GM21447 (cell line): ENCODE measurements around the gene CNTNAP2.
A peak's percentile ranks its signal among the peaks of the same experiment; 100 is the strongest.

Experiments used
- ATAC-seq: cut with Tn5 transposase; IDR thresholded peaks from one replicate; pipeline ENCODE4 v1.9.1; 2021; ENCODE audit not compliant: unreplicated experiment

Gene CNTNAP2

GRCh38 chr7:148212731-148213130, 2096.1 kb downstream of the CNTNAP2 start:
- no peak for ATAC-seq

DNA sequence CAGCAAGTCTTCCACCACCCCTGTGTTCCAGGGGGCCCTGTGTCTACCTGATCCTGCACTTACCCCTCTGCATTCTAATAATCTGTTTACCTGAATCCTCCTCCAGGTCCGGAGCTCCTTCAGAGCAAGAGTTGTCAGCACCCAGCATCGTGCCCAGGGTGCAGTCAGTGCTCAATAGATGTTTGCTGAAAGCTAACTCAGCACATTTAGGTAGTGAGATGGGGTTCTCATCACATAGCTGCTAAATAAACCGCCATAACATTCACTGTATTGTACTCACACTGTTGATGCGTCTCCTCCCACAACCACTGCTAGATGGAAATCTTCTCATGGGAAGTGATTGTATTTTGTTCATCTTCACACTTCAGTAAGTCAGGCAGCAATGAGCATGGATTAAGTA, 2097.5 kb downstream of the CNTNAP2 start:
- no peak for ATAC-seq

DNA sequence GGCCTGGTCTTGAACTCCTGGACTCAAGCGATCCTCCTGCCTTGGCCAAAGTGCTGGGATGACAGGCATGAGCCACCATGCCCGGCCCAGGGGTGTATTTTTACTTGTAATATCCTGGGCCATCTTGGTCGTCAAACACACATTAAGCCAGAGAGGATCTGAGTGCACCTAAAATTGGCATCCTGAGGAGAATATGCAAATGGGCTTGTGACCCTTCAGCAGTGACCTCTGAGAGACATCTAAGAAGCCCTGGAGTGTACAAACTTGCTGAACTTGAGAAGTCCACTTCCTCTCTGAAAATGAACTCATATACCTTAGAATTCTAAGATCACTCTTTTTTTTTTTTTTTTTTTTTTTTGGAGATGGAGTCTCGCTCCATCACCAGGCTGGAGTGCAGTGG, 2102.0 kb downstream of the CNTNAP2 start:
- no peak for ATAC-seq

DNA sequence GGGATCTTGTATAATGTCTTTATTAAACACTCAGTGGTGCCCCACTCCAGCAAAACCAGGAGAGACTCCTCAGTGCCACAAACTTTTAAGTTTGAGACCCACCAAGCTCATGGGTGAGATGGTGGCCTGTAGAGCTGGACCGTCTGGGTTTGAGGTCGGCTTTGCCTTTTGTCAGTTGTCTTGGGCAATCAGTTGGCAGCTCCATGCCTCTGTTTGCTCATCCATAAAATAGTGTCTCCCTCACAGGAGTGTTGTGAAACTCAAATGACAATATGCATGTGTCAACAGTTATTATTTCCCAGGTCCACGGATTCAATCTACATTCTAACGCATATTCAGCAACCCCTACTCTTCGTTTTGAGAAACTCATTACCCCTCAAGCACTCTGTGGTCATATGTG, 2106.1 kb downstream of the CNTNAP2 start:
- ATAC-seq, result no peak

GRCh38 chr7:148223160-148223559, 2106.6 kb downstream of the CNTNAP2 start:
- ATAC-seq, result no peak

GRCh38 chr7:148223738-148224137, 2107.1 kb downstream of the CNTNAP2 start:
- ATAC-seq, result no peak

DNA sequence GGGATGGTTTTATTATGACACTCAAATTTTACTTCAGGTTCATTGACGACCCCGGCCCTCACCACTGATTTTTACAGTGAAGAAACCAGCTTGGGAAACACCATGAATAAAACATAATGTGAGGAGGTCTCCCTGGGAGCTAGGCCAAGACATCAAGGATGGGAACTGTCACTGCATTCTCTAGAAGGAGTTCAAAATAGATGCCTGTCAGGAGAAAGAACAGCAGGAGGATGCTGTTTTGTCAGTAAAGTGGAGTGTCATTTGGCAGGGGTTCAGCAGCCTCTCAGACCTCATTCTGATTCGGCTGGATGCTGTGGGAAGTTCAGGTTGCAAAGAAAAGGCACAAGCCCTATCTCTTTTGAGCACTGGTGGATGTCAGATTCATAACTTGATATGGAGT, 2113.7 kb downstream of the CNTNAP2 start:
- no peak for ATAC-seq

- ATAC-seq, result no peak
Observed at GRCh38 chr7:148230883-148231282, 2114.3 kb downstream of the CNTNAP2 start.

GRCh38 chr7:148232784-148233183, 2116.2 kb downstream of the CNTNAP2 start:
- no peak for ATAC-seq

GRCh38 chr7:148234715-148235114, 2118.1 kb downstream of the CNTNAP2 start:
- ATAC-seq, result no peak

DNA sequence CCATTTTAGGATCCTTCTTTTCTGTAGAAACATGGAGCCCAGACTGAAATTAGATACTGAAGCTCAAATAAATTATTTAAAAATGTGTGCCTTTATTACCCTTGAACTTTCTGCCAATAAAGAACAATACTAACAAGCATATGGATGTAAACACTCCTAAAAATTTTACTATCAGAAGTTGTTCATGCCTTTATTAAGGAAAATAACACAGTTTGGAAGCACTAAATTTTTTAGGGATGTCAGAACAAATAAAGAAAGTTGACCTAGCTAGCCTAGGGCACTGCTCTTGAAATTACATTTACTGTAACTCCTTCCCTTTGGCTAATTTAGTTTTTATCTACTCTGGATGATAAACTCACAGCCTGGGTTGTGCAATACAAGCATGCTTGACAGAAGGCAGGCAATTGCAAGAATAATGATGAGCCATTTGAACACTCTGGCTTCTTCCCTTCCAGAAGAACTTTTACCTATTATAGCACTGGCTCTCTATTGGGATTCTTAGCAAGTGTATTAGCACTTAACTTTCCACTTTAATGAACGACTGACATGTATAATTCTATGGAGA, 2122.2 kb downstream of the CNTNAP2 start:
- ATAC-seq, result no peak

DNA sequence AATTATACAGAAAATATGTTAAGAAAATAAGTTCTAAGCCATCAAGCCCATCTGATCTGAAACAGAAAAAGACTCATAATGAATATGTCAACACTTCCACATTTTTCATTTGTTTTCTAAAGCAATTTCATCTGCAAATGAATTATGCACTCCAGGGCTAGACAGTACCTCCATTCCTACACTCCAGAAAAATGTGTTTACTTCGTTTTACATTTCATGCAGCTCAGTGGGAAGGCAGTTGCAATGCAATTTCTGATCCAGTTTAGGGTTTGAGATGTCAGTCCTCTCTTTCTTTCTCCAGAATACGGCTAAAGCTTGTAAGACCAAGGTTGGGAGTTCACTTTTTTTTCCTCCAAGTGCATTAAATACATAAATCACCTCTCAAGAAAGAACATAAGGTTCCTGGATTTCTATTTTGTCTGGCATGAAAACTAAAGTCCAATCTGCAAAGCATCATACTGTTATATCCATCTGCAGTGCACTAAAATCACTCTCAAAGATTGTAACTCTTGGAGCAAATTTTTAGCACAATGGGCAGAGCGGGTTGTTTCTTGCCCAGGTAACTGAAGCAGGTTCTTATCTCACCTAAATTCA, 2125.2 kb downstream of the CNTNAP2 start:
- ATAC-seq, result no peak

DNA sequence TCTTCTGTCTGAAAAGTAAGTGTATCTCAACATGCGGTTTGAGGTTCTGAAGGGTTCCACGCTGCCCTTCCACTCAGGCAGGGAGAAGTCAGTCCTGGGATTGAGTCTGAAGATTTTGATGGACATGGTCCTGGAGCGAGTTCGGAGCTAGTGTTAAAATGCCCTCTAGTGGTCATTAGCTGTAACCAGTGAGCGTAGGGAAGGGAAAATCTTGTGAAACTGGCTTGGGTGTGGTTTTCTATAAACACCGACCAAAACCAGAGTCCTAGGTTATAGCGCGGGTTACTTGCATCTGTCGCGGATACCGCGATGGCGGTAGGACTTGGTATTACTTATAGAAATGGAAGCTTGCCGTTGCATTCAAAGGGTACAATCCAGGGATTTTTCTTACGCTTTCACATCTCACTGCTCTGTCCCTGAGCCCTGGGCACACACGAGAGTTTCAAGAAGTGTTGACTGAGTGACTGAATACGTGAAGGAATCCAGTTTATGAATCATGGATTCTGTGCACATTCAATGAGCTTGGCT, 2125.8 kb downstream of the CNTNAP2 start:
- ATAC-seq, result peak; percentile 77

DNA sequence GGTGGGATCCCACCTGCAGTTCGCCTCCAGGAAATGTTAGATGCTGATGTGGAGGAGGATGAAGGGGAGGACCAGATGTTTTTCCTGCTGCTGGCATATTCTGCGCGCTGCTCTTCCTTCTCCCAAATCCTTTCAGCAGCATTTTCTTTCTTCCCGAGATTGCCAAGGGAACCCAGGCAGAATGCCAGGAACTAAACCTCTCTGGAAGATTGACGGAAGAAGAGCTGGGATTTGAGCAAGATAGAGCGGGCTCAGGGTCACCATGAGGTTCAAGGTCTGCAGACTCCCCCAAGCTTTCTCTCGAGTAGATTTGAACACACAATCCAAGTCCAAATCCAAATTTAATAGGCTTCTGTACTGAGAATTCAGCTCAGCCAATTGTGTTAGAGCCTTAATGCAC, 2128.8 kb downstream of the CNTNAP2 start:
- no peak for ATAC-seq

- ATAC-seq, result peak; percentile 61
Observed at GRCh38 chr7:148253629-148254028, 2137.0 kb downstream of the CNTNAP2 start.

DNA sequence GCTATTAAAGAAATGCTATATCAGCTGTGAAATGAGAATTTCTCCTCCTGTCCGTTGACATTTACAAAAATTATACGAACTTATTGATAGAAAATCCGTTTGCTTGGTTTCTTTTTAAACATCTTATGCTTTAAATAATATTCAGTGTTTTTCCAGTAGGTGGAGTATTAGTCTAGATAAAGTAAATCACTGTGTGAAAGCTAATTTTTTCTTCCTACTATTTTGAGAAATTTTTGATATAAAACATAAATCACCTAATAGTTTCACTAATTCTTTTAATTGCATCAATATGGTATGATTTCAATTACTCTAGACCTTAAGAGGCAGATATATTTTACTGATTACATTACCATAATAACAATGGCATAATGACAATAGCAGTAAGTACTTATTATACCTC, 2138.7 kb downstream of the CNTNAP2 start:
- no peak for ATAC-seq

DNA sequence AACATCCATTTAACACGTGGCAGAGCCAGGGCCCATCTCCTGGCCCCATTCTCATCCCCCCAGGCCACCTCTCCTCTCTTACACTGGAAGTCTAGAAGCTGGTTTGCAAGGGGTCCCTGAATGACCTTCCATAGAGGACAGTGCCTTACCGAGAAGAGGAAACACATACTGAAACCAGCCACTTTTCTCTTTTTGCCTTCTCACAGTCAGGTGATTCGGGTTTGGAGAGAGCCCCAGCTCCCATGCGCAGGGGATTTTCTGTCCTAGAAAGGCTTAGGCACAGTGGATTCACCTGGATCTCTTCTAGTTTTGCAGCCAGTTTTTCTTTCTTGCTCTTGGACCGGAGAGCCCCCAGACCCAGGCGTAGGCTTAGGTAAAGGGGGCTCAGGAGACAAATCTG, 2139.8 kb downstream of the CNTNAP2 start:
- no peak for ATAC-seq

- no peak for ATAC-seq
Observed at GRCh38 chr7:148260599-148260998, 2144.0 kb downstream of the CNTNAP2 start.

DNA sequence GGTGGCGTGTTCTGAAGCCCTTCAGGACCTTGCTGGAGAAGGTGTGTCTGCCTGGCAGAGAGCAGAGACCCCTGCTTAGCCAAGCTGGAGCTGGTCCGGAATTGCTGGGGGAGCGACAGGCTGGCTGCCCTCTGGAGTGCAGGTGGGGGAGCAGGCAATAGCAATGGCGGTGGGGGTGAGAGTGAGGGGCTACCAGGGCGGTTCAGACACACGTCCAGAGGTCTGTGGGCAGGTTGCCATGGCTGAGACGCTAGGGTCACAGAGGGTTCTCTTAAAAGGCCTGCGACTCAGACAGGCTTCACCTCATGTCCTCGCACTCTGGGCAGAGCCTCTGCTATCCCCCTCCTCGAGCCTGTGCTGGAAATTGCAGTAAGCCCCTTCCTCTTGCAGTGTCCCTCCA, 2144.9 kb downstream of the CNTNAP2 start:
- ATAC-seq, result no peak

GRCh38 chr7:148261996-148262688, 2145.5 kb downstream of the CNTNAP2 start:
- ATAC-seq, result no peak

GRCh38 chr7:148262721-148263229, 2146.2 kb downstream of the CNTNAP2 start:
- ATAC-seq, result no peak

DNA sequence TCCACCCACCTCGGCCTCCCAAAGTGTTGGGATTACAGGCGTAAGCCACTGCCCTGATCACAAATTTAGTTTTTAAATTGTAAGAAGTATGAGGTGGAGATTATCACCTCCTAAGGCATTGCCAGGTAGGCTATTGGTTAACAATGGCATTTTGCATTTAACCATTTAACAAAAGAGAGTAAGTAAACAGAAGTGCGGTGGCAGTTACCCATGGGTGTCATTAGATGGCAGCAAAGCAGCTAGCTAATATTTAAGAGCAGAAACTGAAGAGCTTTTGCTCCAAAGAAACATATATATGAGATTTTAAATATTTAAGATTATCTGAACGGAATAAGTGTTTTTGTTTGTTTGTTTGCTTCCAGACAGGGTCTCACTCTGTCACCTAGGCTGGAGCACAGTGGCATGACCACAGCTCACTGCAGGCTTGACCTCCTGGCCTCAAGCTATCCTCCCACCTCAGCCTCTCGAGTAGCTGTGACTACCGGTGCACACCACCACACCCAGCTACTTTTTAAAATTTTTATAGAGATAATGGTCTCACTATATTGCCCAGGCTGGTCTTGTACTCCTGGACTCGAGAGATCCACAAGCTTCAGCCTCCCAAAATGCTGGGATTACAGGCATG, 2148.4 kb downstream of the CNTNAP2 start:
- ATAC-seq, result no peak
